Activated CD4-positive, alpha-beta memory T cell treated with anti-CD3 and anti-CD28 coated beads, Interleukin-2, amount 10 ng/mL, durations not matched to agents 7 days and 5 days (primary cell): ENCODE results near the gene PCK1. TPM values are rescaled to one million over a fixed set of nuclear protein-coding genes. Genes with fewer than 3 reads are reported as not detected.

Experiments
- CTCF ChIA-PET: fragments of 350-600 bp; sonication (Branson Sonifier 250); formaldehyde crosslinking; loops from one replicate; lab custom pipeline; 2021; ENCODE audit warnings: antibody characterized with exemption, inconsistent platforms; lab: Charles Lee
- POLR2A ChIA-PET: fragments of 350-600 bp; sonication (Branson Sonifier 250); formaldehyde crosslinking; loops from one replicate; lab custom pipeline; 2021; ENCODE audit warnings: antibody characterized with exemption; lab: Charles Lee
- DNase-seq: peaks from one replicate; pipeline ENCODE4 v3.0.0-alpha.2; 2020
- H3K27ac Mint-ChIP-seq: one replicate; pipeline ENCODE4 v1.8.0; 2021; ENCODE audit warnings: mild to moderate bottlenecking, mixed read lengths
- H3K27me3 Mint-ChIP-seq: one replicate; pipeline ENCODE4 v1.8.0; 2021; ENCODE audit warnings: mixed read lengths
- H3K36me3 Mint-ChIP-seq: one replicate; pipeline ENCODE4 v1.8.0; 2021; ENCODE audit warnings: low read depth, mixed read lengths
- H3K4me1 Mint-ChIP-seq: one replicate; pipeline ENCODE4 v1.8.0; 2021; ENCODE audit warnings: mixed read lengths
- H3K4me3 Mint-ChIP-seq: one replicate; pipeline ENCODE4 v1.8.0; 2021; ENCODE audit warnings: mild to moderate bottlenecking, mixed read lengths
- H3K9me3 Mint-ChIP-seq: one replicate; pipeline ENCODE4 v1.8.0; 2021; ENCODE audit warnings: mixed read lengths
- total RNA-seq, 2 experiments: library from RNA; stranded (reverse); gene quantifications; one replicate each; pipeline ENCODE4 v1.2.3, GENCODE V29; 2021

PCK1 gene
- total RNA-seq, 2 experiments from 2014 or later, result not detected

GRCh38 chr20:57615445-57615811, 54.5 kb downstream of the PCK1 start:
- ChIA-PET POLR2A (interaction anchor here (1.2 to 10.2 kb wide), 3 partner anchors 13 to 222 kb away, joined by 3 to 121 read pairs (median 5); no protein-coding TSS in a partner anchor), CTCF (interaction anchor here (6.4 kb wide), 1 partner anchor 16 kb away, joined by 65 read pairs; no protein-coding TSS in a partner anchor)
- H3K9me3 Mint-ChIP-seq, result no peaks in the 10 kb centered on the region
- peak; percentile 9 for DNase-seq
- H3K4me3 Mint-ChIP-seq, result no peak overlapping the region
- H3K27ac Mint-ChIP-seq, result no peak overlapping the region
- H3K4me1 Mint-ChIP-seq, result peaks cover 41% of the 10 kb centered on the region
- peaks cover 67% of the 10 kb centered on the region for H3K36me3 Mint-ChIP-seq
- H3K27me3 Mint-ChIP-seq, result peaks cover 5% of the 10 kb centered on the region

GRCh38 chr20:57616143-57616951, 55.4 kb downstream of the PCK1 start:
- Mint-ChIP-seq H3K4me1 (peaks cover 50% of the 10 kb centered on the region), H3K27ac (no peak overlapping the region), H3K27me3 (peaks cover 5% of the 10 kb centered on the region), H3K9me3 (no peaks in the 10 kb centered on the region), H3K36me3 (peaks cover 61% of the 10 kb centered on the region), H3K4me3 (no peak overlapping the region)
- DNase-seq, result peak; percentile 15
- POLR2A ChIA-PET, result interaction anchor here (1.0 to 10.2 kb wide), 4 partner anchors 10 to 223 kb away, joined by 3 to 121 read pairs (median 4); no protein-coding TSS in a partner anchor
- CTCF ChIA-PET, result interaction anchor here (6.4 kb wide), 1 partner anchor 17 kb away, joined by 65 read pairs; no protein-coding TSS in a partner anchor

- Mint-ChIP-seq H3K4me1 (peaks cover 58% of the 10 kb centered on the region), H3K27me3 (peaks cover 5% of the 10 kb centered on the region)
Measured at GRCh38 chr20:57617079-57617795, 56.3 kb downstream of the PCK1 start.

More at GRCh38 chr20:57617079-57617795, 56.3 kb downstream of the PCK1 start:
- DNase-seq, result peak; percentile 14
- peak overlapping the region; percentile 88 for H3K4me3 Mint-ChIP-seq
- ChIA-PET CTCF (interaction anchor here (1.9 to 6.4 kb wide), 2 partner anchors 17 to 18 kb away, joined by 6 to 65 read pairs; no protein-coding TSS in a partner anchor), POLR2A (interaction anchor here (0.9 to 10.2 kb wide), 6 partner anchors 11 to 219 kb away, joined by 3 to 121 read pairs (median 9); no protein-coding TSS in a partner anchor)
- H3K36me3 Mint-ChIP-seq, result peaks cover 61% of the 10 kb centered on the region
- no peaks in the 10 kb centered on the region for H3K9me3 Mint-ChIP-seq
- peak overlapping the region; percentile 99 for H3K27ac Mint-ChIP-seq

Other genes with a start within 250 kb of the PCK1 start
- gene SPO11, start 231.3 kb upstream of the PCK1 start, total RNA-seq, result not detected
- gene RAE1, start 209.9 kb upstream of the PCK1 start, total RNA-seq, result 10 to 100 TPM; 33.8 to 35.3 TPM
- 100 to 1,000 TPM; 116 to 119 TPM for gene RBM38, start 169.7 kb upstream of the PCK1 start, total RNA-seq
- not detected for gene CTCFL, start 36.0 kb upstream of the PCK1 start, total RNA-seq
- 10 to 100 TPM; 51.9 to 57.7 TPM for gene ZBP1, start 59.3 kb downstream of the PCK1 start, total RNA-seq
- gene PMEPA1, start 148.9 kb downstream of the PCK1 start, total RNA-seq, result 1 to 10 TPM in 1 of 2 experiments, under 1 TPM in 1; 0.76 to 1.3 TPM